HCEC 1CT (cell line): ENCODE measurements around the gene PPP1R9A.

ENCODE experiments used
- DNase-seq: peaks from one replicate; pipeline ENCODE4 v3.0.0-alpha.2; 2017

Gene PPP1R9A

DNA sequence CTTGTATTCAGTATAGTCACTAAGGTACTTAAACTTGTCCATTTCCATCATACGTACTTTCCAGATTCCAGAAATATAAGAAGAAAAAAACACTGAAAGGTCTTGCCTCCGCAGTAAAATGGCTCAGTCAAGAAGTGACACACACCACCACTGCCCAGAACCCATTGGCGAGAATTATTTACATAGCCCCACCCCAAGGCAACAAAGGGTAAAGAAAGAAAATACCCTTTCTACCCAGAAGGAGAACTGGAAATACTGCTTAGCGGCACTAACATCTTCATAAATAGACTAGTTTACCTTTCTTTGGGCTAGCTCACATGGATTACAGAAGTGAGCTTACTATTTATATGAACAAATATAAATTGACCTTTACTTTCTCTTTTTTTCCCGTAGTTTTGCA lies 194.0 kb downstream of the PPP1R9A start:
- no peak for DNase-seq

DNA sequence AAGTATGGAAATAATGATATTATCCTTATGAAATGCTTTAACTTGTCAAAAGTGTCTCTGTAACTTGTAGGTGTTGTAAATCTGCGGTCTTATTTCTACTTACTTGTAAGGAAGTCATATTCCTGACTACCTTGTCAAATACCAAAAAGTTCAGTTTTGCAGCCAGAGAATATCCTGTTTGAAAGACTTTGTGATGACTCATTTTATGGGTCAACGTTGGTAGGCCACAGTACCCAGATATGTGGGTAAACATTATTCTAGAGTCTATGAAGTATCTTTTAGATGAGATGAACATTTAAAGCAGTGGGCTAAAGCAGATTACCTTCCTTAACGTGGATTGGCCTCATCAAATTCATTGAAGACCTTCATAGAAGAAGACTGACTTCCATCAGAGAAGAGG lies 195.3 kb downstream of the PPP1R9A start:
- DNase-seq, result no peak

DNA sequence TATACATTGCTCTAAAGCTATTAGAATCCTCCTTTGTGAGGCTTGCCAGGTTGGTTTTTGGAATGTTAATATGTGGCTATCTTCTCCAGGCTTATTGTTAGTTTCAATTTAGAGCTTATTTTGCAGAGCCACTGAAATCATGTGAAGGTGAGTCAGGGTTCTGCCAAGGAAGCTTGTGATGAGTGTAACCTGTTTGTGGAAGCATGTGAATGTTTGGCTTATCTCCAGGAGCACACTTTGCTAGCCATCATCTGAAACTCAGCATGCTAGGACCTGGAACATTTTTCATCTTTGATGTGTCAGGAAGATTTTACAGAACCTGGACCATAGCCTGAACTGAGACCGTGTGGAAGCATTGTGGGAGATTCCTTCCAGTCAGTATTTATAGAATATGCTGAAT lies 197.3 kb downstream of the PPP1R9A start:
- peak; percentile 13 for DNase-seq

DNA sequence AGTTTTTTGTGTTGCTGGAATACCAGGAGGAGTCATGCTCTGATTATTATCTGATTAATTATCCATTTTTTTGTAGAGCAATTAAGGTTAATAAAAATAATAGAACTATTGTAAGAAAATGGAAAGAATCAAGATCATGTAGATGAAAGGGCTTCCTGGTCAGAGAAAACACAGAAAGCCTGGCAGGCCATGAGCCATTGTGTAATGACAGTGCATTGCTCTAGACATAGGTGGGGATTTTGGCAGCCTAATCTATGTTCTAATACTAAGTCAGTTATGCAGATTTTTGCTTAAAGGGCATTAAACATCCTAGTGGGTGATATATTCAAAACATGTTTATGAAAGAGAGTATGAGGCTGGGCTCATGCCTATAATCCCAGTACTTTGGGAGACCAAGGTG lies 198.2 kb downstream of the PPP1R9A start:
- no peak for DNase-seq

DNA sequence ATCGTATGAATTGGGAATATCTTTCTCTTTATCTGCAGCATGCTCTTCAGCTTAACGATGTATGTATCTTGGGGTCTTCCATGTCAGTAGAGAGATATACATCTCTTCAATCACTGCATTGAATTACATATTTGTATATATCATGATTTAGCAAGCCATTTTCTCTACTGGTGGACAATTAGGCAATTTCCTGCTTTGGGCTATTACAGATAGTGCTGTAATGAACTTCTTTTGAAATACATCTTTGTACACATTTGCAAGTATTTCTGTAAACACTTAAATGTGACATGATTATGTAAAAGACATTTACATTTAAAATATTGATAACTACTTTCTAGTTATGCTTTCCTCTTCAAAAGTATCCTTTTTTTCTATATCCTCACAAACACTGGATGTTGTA lies 199.0 kb downstream of the PPP1R9A start:
- no peak for DNase-seq

DNA sequence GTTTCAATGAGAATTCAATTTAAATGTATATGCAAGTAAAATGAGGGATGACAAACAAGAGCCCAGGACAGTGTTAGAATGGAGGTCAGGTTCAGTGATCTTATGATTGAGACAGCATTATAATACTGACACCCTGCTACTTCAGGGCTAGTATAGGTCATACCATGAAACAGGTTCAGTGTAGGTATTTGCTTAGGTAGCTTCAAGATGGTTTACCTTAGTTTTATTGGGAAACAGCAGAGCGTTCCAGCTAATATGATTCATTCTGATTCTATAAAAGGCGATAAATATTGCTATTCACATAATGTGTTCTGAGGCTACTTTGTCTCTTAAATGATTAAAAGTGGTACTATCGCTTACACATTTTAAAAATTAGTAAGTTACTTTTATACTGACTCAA lies 203.3 kb downstream of the PPP1R9A start:
- no peak for DNase-seq

DNA sequence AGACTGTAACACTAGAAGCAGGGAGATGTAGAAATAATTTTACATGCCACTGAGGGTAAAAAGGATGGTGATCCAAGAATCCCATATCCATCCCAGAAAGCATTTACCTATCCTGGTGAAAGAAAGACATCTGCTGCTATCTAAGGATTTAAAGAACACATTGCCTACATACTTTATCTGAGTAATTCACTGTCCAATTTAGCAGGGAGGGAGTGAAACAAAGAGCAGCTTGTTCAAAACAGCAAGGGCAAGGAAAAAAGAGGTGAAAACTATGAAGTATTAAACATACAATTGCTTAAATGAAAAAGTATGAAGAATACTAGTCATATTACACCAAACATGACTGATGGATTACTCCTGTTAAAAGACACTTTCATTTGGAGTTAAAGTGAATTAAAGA lies 206.2 kb downstream of the PPP1R9A start:
- DNase-seq, result no peak

DNA sequence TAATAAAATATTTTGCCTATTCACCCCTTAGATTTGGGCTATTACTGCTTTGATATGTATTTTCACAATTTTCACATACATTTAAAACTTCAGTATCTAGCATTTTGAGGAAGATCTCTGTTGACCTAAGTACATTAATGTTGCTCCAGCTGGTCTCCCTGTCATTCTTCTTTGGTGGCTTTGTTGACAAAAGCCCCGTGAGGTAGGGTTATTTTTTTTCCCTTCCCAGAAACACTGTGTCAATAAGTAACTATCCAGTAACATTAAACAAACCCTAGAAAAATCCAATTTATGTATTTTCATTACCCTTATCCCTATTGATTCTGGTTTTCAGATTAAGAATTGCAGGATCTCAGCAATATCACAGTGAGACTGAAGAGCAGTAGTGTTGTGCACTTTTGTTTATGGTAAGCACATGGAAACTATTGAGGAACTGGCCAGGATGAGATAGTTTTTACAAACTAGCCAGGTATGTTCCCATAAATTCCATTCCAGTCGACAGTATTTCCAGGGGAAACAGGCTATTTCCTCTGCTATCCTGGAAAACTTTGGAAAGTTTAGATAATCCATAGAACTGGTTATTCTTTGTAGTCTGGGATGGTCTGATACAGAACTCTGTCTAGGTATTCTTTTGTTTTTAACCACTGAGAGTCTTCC lies 218.8 kb downstream of the PPP1R9A start:
- DNase-seq, result no peak

DNA sequence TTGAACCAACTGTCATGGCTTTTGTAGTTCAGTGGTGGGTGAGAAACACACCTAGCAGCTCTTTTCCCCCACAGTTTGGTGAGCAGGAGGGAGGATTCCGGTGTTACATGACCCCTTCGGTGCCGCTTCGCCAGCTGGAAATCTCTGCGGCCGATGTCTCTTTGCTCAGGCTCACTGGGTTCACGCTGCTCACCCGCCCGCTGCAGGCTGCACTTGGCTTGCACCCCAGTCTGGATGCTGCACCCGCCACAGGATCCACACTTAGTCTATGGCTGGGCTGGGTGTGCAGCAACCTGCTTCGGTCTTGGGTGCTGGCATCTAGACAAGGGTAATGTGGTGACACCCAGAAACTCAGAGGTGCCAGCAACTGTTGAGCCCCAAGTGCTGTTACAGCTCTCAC lies 225.1 kb downstream of the PPP1R9A start:
- DNase-seq, result no peak

DNA sequence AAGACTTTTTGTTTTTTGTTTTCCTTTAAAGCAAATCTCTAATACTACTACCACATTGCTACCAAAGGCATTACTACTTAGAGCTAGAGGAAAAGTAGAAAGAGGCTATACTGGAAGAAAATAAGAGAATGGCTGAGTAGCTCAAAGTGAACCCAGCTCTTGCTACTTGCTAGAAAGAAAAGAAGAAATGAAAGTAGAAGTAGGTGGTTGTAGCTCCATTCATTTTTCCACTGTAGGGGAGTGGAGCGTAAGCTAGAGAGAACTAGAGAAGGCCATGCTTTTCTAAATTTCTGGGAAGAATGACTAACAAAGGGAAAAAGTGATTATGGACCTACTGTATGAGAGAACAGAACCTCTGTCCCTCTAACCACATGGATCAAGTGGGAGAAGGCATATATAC lies 232.5 kb downstream of the PPP1R9A start:
- DNase-seq, result no peak

DNA sequence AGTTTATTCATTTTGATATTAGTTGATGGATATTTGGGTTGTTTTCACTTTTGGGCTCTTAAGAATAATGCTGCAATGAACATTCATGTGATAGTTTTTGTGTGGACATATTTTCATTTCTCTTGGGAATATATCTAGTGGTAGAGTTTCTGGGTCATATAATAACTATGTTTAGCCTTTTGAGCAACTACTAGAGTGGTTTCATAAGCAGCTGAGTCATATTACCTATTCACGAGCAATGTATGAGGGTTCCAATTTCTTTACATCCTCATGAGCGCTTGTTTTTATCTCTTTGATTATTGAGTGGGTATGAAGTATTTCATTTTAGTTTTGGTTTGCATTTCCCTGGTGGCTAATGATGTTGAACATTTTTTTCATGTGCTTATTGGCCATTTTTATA lies 234.4 kb downstream of the PPP1R9A start:
- no peak for DNase-seq

DNA sequence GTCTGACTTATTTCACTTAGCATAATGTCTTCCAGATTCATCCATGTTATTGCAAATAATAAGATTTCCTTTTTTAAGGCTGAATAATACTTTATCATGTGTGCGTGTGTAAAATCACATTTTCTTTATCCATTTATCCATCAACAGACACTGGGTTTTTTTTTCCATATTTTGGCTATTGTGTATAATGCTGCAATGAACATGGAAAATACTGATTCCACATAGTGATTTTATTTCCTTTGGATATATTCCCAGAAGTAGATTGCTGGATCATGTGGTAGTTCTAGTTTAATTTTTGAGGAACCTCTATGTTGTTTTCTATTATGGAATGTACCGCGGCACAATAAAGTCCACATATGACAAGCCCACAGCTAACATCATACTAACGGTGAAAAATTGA lies 236.9 kb downstream of the PPP1R9A start:
- DNase-seq, result no peak

DNA sequence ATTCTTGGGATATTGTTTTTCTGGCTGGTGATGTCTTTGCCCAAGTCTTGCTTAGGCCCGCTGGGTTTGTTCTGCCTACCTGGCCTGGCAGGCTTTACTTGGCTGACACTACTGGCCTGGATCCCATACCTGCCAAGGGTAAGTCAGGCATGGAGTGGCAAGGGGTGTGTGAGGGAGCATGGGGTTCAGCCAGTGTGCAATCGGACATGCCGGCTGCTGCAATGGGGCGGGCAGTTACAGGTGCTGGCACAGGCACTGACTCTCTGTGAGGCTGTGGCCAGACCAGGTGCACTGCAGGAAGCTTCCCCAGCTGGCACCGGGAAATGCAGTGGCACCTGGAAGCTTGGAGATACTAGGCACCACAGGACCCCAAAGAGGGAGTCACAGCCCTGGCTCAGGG lies 248.6 kb downstream of the PPP1R9A start:
- no peak for DNase-seq

DNA sequence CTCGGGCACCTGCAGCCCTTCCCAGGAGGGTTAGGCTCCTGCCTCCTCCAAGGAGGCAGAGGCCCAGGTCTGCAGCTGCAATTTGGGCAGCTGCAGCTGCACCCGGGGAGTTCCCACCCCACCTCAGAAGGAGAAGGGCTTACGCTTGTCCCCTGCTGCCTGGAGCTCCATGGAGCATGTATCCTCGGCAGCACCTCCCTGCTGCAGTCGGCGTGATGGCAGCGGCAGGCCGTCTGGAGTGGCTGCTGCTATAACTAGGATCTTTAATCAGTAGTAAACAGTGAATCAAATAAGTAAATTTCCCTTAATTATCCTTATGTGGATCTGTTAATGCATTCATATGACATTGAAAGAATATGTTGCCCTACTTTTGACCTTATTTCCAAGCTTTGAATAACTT lies 250.0 kb downstream of the PPP1R9A start:
- no peak for DNase-seq

DNA sequence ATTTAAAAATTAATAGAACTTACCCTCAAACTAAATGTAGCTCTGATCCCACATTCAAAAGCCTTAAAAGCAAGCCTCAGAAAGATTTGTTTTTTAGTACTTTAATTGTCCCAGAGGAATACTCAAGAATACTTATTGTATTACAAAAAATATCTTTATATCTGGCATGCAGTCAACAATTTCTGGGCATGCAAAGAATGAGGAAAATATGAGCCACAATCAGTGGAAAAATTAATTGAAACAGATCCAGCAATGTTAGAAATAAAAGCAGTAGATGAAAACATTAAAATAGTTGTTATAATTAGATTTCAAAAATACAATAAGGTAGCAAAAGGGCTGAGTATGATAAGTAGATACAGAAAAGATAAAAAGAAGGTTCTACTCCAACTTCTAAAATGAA lies 262.3 kb downstream of the PPP1R9A start:
- no peak for DNase-seq

DNA sequence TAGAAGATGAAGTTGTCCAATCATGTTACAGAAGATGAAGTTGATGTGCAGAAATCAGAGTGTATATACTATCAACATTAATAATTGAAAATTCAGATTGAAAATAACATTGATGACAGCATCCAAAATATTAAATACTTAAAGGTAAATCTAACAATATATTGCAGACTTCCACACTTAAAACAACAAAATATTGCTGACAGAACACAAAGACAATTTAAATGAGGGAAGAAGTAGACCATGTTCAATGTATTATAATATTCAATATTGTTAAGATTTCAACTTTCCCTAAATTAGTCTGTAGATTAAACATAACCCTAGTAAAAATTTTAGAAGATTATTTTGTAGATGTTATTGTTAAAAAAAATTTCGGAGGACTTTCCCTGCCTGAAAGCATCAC lies 265.0 kb downstream of the PPP1R9A start:
- no peak for DNase-seq

DNA sequence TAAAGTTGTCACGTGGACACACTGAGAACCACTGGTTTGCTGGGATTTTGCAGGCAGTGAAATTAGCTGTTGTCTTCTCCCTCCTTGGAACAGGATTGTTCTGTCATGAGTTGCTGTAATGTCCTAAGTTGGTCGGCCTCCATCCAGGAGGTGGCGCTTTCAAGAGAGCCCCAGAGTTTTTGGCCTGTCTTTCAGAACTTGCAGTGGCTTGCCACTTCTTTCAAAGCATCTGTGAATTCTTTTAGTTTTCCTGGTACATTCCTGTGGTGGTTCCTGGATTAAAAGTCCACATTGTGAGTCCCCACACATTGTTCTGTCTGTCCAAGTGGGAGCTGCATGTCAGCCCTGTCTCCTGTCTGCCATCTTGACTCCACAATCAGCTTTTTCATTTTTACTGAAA lies 283.1 kb downstream of the PPP1R9A start:
- peak; percentile 7 for DNase-seq

DNA sequence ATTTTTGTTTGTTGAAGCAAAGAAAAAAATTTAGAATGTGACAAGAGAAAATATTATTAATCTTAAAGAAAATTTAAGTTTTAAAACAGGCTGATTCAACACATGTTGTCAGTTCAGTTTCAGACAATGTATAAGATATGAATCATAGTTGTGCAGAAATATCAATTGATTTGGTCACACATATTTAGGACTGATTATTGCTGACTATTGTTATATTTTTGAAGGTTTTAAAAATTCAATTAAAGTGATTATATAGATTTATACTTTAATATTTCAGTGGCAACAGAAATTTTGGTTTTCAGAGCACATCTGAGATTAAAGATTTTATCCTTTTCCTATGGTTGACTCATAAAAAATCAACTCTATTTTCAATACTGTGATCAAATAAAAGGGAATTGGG lies 284.4 kb downstream of the PPP1R9A start:
- no peak for DNase-seq

DNA sequence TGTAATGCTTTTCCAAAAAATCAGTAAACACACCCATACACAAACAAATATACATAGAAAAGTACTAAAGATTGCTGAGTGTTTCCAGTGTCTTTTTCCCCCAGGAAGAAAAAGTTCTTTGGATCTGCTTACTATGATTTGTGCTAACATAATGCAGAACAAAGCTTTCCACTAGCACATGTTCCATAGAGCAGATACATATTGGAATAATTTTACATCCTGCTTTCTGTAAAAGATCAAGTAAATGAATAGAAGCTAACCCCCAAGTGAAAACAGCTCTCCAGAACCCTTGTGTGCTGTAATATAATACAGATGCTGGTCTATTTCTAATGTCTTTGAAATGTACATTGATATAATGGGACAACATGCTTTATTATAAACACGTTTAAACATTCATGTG lies 291.5 kb downstream of the PPP1R9A start:
- no peak for DNase-seq

DNA sequence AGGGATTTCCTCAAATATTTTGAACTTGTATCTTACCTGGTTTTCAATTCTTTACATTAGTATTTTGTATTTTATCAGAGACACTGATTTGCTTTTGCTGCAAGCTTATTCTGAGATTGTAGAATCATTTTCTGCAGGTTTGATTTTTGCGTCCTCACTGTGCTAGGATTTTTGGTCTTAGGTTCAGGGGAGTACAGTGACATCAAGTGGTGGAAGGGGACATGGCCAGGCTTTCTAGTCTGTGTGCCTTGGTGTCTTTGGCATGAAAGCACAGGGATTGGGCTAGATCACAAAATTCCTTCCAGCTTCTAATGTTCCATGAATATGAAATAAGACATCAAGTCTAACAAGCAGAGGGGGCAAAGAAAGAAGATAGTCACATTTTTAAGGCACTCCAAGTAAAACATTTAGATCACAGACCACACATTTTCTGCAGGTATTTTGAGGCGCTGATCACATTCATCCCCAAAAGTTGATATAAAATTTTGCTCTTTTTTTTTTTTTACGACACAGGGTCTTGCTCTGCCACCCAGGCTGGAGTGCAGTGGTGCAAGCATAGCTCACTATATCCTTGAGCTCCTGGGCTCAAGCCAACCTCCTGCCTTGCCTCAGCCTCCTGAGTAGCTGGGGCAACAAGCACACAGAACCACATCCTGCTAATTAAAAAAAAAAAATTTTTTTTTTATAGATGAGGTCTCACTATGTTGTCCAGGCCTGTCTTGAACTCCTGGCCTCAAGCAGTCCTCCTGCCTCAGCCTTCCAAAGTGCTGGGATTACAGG lies 292.6 kb downstream of the PPP1R9A start:
- DNase-seq, result peak; percentile 46

DNA sequence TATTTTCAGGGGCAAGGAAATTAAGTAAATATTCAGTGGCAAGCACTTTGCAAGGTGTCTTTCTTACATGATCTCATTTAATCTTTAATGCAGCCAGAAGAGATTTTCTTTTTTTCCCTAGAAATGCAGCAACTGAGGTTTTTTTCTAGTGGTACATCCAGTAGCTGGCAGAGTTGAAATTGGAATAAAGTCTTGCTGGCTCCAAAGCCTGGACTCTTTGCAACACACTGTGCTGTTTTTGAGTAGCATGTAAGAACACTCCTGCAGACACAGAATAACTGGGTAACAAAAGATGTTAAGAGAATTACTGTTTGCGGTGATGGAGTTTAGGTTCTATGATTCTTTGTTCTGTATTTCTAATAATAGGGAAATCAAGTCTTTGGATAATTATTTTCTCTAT lies 293.3 kb downstream of the PPP1R9A start:
- no peak for DNase-seq

DNA sequence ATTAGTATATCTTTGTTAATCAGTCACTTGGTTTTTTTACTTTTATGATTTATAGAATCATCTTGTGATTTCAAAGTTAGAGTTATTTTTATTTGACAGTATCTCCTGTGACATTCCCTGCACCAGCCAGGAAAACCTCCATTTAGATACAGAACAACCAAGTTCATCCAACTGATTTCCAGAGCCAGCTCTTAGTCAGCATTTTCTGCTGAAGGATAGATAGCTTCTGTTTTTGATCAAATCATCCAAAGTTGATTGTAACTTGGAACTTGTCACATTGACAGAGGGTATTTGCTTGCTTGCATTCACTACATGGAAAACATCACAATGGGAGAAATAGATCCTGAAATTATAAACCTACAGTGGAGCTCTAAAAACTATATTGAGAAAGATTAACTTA lies 294.3 kb downstream of the PPP1R9A start:
- DNase-seq, result no peak

DNA sequence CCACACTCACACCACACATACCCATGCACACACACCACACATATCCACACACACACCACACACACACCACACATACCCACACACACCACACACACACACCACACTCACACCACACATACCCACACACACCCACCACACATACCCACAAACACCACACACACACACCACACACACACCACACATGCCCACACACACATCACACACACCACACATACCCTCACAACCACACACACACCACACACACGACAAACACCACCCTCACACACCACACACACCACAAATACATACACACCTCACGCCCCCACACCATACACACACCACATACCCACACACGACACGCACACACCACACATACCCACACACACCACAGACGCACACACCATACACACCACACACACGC lies 297.2 kb downstream of the PPP1R9A start:
- no peak for DNase-seq

DNA sequence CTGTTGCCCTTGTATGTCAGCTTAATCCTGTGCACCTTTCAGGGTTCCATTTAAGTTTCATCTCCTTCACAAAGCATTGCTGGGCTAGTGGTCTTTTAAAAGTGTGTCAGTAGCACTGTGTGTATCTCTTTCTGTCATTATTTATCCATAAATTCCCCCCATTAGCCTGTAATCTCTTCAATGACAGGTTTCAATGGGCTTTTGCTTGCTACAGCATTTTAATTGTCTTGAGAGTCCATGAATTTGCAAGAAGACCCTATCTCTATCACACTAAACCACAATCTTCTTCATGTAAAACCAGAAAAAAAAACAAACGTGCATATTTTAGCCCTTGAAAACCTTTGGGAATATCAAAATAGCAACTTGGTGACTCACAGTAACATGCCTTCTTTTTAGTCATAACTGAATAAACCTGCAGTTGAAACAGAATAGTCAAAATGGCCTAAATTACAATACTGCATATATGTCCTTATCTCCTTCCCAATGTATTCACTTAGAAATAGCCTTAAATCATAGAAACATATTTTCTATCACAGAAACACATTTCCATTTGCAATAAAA lies 298.4 kb downstream of the PPP1R9A start:
- peak; percentile 46 for DNase-seq

DNA sequence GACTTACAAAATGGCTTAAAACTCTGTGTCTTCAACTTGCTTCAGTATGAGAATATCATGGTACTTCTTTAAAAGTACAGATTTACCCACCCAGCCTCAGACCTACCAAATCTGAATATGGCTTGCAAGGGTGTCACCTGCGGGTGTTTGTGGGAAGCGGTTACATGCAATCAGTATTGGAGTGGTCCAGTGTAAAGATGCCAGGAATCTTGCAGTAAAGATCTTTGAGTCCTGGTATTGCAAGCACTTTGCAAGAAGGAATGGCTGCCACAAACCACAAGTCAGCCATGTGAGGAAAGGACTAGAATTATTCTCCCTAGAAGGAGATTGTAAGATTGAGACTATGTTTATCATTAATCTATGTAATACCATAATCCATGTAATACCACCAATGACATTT lies 301.9 kb downstream of the PPP1R9A start:
- DNase-seq, result no peak
